Upper lobe of left lung (tissue), 6 donors: ENCODE results near the gene GART. TPM values are rescaled to one million over a fixed set of nuclear protein-coding genes. Genes with fewer than 3 reads are reported as not detected.
"Not testable (repeated sequence)": the region's sequence is repeated elsewhere in the genome, so short reads cannot be mapped to it uniquely, and the experiment has no call there.

Experiments used
- ATAC-seq, 2 donors: fragments of 200-7000 bp; cut with Tn5 transposase; one replicate each; pipeline ENCODE4 v1.9.1; 2022; ENCODE audit warnings: mild to moderate bottlenecking in 2 of 2, moderate library complexity in 2 of 2; ENCODE audit not compliant: low FRiP score in 2 of 2
- DNase-seq, 2 donors: peaks; one replicate each; pipeline ENCODE4 v3.0.0-alpha.2; 2019 to 2020
- H3K27ac ChIP-seq, 4 donors: fragments of 200-600 bp; sonication (generic); one replicate each; pipeline ENCODE4 v1.5.1; 2016 to 2019
- H3K27me3 ChIP-seq, 4 donors: fragments of 200-600 bp; sonication (generic); one replicate each; pipeline ENCODE4 v1.5.1; 2017 to 2019
- H3K36me3 ChIP-seq, 4 donors: fragments of 200-600 bp; sonication (generic); one replicate each; pipeline ENCODE4 v1.5.1; 2016 to 2019
- H3K4me1 ChIP-seq, 4 donors: fragments of 200-600 bp; sonication (generic); one replicate each; pipeline ENCODE4 v1.5.1; 2018 to 2019
- H3K4me3 ChIP-seq, 4 donors: fragments of 200-600 bp; sonication (generic); one replicate each; pipeline ENCODE4 v1.5.1; 2017 to 2019; ENCODE audit warnings: mild to moderate bottlenecking in 2 of 4, moderate library complexity in 1 of 4
- H3K9me3 ChIP-seq, 4 donors: fragments of 200-600 bp; sonication (generic); one replicate each; pipeline ENCODE4 v1.5.1; 2018 to 2019
- EP300 ChIP-seq, 4 donors: sonication (generic); formaldehyde crosslinking; IDR thresholded peaks; one replicate each; pipeline ENCODE4 v1.5.1; 2017; ENCODE audit warnings: antibody characterized with exemption in 4 of 4, control low read depth in 2 of 4
- POLR2A ChIP-seq, 4 donors: fragments of 450-650 bp; IDR thresholded peaks; one replicate each; pipeline ENCODE4 v1.5.1; 2016 to 2017; ENCODE audit warnings: antibody characterized with exemption in 4 of 4, mild to moderate bottlenecking in 2 of 4
- POLR2AphosphoS5 ChIP-seq, 2 donors: sonication (generic); formaldehyde crosslinking; IDR thresholded peaks; one replicate each; pipeline ENCODE4 v1.5.1; 2017; ENCODE audit warnings: antibody characterized with exemption in 2 of 2
- WGBS, 2 donors: methylation state at CpG; one replicate each; pipeline ENCODE4 v1.1.5; 2017 to 2018; 5-methylcytosine and 5-hydroxymethylcytosine counted together
- total RNA-seq, 6 donors: library from RNA; depleted of rRNA in 4 of 6; stranded (reverse); fragments of >200 nt in 4 of 6; gene quantifications; one replicate each; pipeline versions ENCODE4 v1.1.0 to v1.2.1, GENCODE V29; 2016 to 2021
- TF ChIP-seq, protein P1 (sequence below), 6 experiments: fragments of 450-650 bp in 4 of 6; fragments of 200-600 bp in 2 of 6; sonication (generic) in 2 of 6; IDR thresholded peaks; one replicate each; pipeline ENCODE4 v1.5.1; 2016 to 2019; ENCODE audit warnings: antibody characterized with exemption in 6 of 6
- donor health status: DM: no; HTN: no; CAD: no; lungs with moderate emphysema.
- donor health status: DM: no; HTN: yes; CAD: no; lungs with severe emphysema.

GART gene
- total RNA-seq, 6 donors from 2014 or later, result 55.9 to 89.8 (median 64.3) TPM

DNA sequence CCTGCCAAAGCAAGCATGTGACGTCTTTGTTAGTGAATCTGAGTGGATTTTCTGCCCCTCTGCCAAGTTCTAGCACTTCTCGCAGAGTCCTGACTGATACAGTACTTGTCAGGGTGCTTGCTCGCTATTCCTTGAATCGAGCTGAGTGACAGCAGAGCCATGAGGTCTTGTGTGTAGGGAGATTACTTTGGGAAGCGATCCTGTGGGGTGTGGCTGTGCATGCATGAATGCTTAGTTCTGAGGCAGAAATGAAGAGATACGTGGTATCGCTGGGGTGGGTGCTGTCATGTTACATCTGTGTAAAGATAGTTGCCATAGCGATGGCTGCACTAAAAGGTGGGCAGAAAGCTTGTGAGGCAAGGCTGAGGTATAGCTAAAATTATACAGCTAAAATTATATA is 31.1 kb downstream of the GART start:
- DNase-seq (no peak), ATAC-seq (no peak)
- Histone ChIP-seq H3K27ac (no peak overlapping the region), H3K36me3 (peaks cover 7 to 79% (median 30%) of the 10 kb centered on the region in 4 donors), H3K9me3 (no peaks in the 10 kb centered on the region), H3K4me1 (peaks cover 0 to 3% (median 0%) of the 10 kb centered on the region in 4 donors), H3K4me3 (no peak overlapping the region), H3K27me3 (no peaks in the 10 kb centered on the region)
- TF ChIP-seq POLR2A (IDR thresholded peaks at IDR 0.05), result no peak
- no peak for TF ChIP-seq POLR2AphosphoS5 (IDR thresholded peaks at IDR 0.05)
- TF ChIP-seq, protein P1, sequence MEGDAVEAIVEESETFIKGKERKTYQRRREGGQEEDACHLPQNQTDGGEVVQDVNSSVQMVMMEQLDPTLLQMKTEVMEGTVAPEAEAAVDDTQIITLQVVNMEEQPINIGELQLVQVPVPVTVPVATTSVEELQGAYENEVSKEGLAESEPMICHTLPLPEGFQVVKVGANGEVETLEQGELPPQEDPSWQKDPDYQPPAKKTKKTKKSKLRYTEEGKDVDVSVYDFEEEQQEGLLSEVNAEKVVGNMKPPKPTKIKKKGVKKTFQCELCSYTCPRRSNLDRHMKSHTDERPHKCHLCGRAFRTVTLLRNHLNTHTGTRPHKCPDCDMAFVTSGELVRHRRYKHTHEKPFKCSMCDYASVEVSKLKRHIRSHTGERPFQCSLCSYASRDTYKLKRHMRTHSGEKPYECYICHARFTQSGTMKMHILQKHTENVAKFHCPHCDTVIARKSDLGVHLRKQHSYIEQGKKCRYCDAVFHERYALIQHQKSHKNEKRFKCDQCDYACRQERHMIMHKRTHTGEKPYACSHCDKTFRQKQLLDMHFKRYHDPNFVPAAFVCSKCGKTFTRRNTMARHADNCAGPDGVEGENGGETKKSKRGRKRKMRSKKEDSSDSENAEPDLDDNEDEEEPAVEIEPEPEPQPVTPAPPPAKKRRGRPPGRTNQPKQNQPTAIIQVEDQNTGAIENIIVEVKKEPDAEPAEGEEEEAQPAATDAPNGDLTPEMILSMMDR (IDR thresholded peaks at IDR 0.05), result no peak
- no peak for TF ChIP-seq EP300 (IDR thresholded peaks at IDR 0.05)
- 96 to 97% methylated on average over 8 of the region's 8 CpGs for WGBS, 2 donors

GRCh38 chr21:33507003-33507402 is 34.9 kb downstream of the GART start:
- peaks cover 11 to 74% (median 30%) of the 10 kb centered on the region in 4 donors for H3K36me3 ChIP-seq
- H3K27ac ChIP-seq, DNase-seq, H3K4me3 ChIP-seq, H3K4me1 ChIP-seq, ATAC-seq, H3K27me3 ChIP-seq, H3K9me3 ChIP-seq: not testable (repeated sequence)
- WGBS, 2 donors, result 96 to 100% methylated on average over 1 of the region's 1 CpG

GRCh38 chr21:33505833-33506232 is 36.1 kb downstream of the GART start:
- TF ChIP-seq POLR2A (IDR thresholded peaks at IDR 0.05) (no peak), POLR2AphosphoS5 (IDR thresholded peaks at IDR 0.05) (no peak), EP300 (IDR thresholded peaks at IDR 0.05) (no peak)
- TF ChIP-seq, protein P1 (IDR thresholded peaks at IDR 0.05), result no peak
- ATAC-seq (no peak), DNase-seq (no peak)
- WGBS, 2 donors, result 95 to 100% methylated on average over 8 of the region's 8 CpGs
- no peaks in the 10 kb centered on the region for H3K4me1 ChIP-seq
- H3K9me3 ChIP-seq, result no peaks in the 10 kb centered on the region
- H3K27me3 ChIP-seq, result no peaks in the 10 kb centered on the region
- no peak overlapping the region for H3K4me3 ChIP-seq
- no peak overlapping the region for H3K27ac ChIP-seq
- peaks cover 11 to 64% (median 24%) of the 10 kb centered on the region in 4 donors for H3K36me3 ChIP-seq

DNA sequence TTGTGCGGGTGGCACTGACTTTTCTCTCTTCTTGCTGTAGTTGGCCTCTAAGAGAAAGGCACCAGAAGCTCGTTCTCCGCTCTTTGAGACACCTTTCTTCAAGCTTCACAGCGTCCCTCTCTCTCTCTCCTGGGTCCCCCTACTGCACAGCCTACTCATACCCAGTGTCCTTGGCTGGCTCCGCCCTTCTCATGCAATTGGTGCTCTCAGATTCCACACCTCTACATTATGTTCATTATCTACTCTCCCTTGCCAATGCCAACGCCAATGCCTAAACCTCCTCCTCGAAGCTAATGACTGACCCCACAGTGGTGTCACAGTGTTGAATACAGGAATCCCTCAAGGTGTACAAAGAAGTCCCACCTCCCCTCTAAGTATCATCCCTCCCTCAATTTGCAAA is 45.6 kb downstream of the GART start:
- WGBS, 2 donors, result 67 to 75% methylated on average over 7 of the region's 7 CpGs
- no peak overlapping the region for H3K4me3 ChIP-seq
- H3K4me1 ChIP-seq, result peaks cover 0 to 7% (median 6%) of the 10 kb centered on the region in 4 donors
- no peak for ATAC-seq
- TF ChIP-seq EP300 (IDR thresholded peaks at IDR 0.05) (no peak), POLR2A (IDR thresholded peaks at IDR 0.05) (no peak), POLR2AphosphoS5 (IDR thresholded peaks at IDR 0.05) (no peak)
- TF ChIP-seq, protein P1 (IDR thresholded peaks at IDR 0.05), result no peak
- no peak overlapping the region for H3K27ac ChIP-seq
- no peaks in the 10 kb centered on the region for H3K9me3 ChIP-seq
- H3K36me3 ChIP-seq, result no peaks in the 10 kb centered on the region
- no peaks in the 10 kb centered on the region for H3K27me3 ChIP-seq
- no peak for DNase-seq

DNA sequence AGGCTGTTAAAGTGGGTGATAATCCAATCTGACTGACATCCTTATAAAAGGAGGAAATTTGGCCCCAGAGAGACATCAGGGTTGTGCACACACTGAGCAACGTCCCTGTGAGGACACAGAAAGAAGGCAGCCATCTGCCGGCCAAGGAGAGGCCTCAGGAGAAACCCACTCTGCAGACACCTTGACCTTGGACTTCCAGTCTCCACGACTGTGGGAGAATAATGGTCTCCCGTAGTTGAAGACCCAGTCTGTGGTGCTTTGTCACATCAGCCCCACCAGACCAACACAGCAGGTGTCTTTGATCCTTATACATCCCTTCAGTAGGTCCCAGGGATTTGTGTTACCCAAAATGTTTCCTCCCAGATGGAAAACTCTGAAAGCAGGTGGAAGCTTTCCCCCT is 46.2 kb downstream of the GART start:
- Histone ChIP-seq H3K4me1 (peaks cover 2 to 11% (median 10%) of the 10 kb centered on the region in 4 donors), H3K36me3 (no peaks in the 10 kb centered on the region), H3K4me3 (no peak overlapping the region), H3K27ac (no peak overlapping the region), H3K27me3 (no peaks in the 10 kb centered on the region), H3K9me3 (no peaks in the 10 kb centered on the region)
- ATAC-seq (no peak), DNase-seq (no peak)
- WGBS, 2 donors, result 50 to 54% methylated on average over 4 of the region's 4 CpGs
- TF ChIP-seq EP300 (IDR thresholded peaks at IDR 0.05) (no peak), POLR2A (IDR thresholded peaks at IDR 0.05) (no peak), POLR2AphosphoS5 (IDR thresholded peaks at IDR 0.05) (no peak)
- TF ChIP-seq, protein P1 (IDR thresholded peaks at IDR 0.05), result no peak
